Measurements from ENCODE around the gene FASN.

FASN gene

GRCh38 chr17:82094931-82095776 is 2.9 kb downstream of the FASN start:
- H3K4me3 ChIP-seq (ENCODE audit: low read length): no peak overlapping the region
- DNase-seq (ENCODE audit: low read depth): no peak
- TF ChIP-seq CTCF (conservative IDR thresholded peaks at IDR 0.05; ENCODE audit: low read length): no peak

GRCh38 chr17:82092995-82093751 is 4.9 kb downstream of the FASN start:
- no peak for DNase-seq (ENCODE audit: low read depth)
- TF ChIP-seq CTCF (conservative IDR thresholded peaks at IDR 0.05; ENCODE audit: low read length): no peak
- no peak overlapping the region for H3K4me3 ChIP-seq (ENCODE audit: low read length)

GRCh38 chr17:82092628-82092994 is 5.4 kb downstream of the FASN start:
- no peak for DNase-seq (ENCODE audit: low read depth)
- TF ChIP-seq CTCF (conservative IDR thresholded peaks at IDR 0.05; ENCODE audit: low read length): no peak
- H3K4me3 ChIP-seq (ENCODE audit: low read length): no peak overlapping the region

- H3K4me3 ChIP-seq (ENCODE audit: low read length): no peak overlapping the region
- TF ChIP-seq CTCF (conservative IDR thresholded peaks at IDR 0.05; ENCODE audit: low read length): no peak
- DNase-seq (ENCODE audit: low read depth): no peak
These were observed 5.9 kb downstream of the FASN start for GRCh38 chr17:82092094-82092586.

GRCh38 chr17:82091264-82092066 is 6.6 kb downstream of the FASN start:
- DNase-seq (ENCODE audit: low read depth): no peak

More at GRCh38 chr17:82091264-82092066, 6.6 kb downstream of the FASN start:
- no peak overlapping the region for H3K4me3 ChIP-seq (ENCODE audit: low read length)
- no peak for TF ChIP-seq CTCF (conservative IDR thresholded peaks at IDR 0.05; ENCODE audit: low read length)
